ENCODE measurements around the gene SEL1L3.

The SEL1L3 gene

DNA sequence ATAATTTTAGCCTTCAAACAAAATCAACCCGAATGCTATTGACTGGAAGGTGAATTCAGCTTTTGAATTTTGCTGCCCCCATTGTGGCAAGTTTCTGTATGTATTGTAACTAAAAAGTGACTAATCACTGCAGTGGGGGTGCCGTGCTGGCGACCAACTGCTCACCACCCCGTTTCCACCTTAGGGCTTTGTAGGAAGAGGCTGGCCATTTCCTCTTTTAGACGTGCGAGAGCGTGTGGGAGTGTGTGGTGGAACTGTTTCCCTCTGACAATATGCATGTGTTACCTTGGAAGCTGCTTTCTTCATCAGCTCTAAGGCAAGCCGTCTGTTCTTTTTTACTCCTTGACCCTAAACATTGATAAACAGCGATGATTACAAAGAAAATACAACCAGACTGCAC, 78.8 kb downstream of the SEL1L3 start:
- Histone ChIP-seq H3K9me3 (ENCODE audit: insufficient read depth, low read length) (no peaks in the 10 kb centered on the region), H3K4me3 (ENCODE audit: low read length) (no peak overlapping the region), H3K9ac (ENCODE audit: low read length) (no peak overlapping the region), H3K36me3 (replicated peaks; ENCODE audit: low read depth, low read length) (peaks cover 77% of the 10 kb centered on the region), H3K79me2 (ENCODE audit: low read length) (no peaks in the 10 kb centered on the region), H4K20me1 (ENCODE audit: insufficient read depth, low read length) (no peaks in the 10 kb centered on the region), H3K27me3 (ENCODE audit: low read depth, low read length) (no peaks in the 10 kb centered on the region), H3K4me1 (ENCODE audit: low read length) (no peaks in the 10 kb centered on the region), H3K4me2 (ENCODE audit: low read length) (no peak overlapping the region), H2AFZ (ENCODE audit: low read depth, low read length) (no peak overlapping the region), H3K27ac (ENCODE audit: low read length) (no peak overlapping the region)
- no peak for TF ChIP-seq EZH2phosphoT487 (IDR thresholded peaks at IDR 0.05; ENCODE audit: low read depth)
- TF ChIP-seq, protein P1, sequence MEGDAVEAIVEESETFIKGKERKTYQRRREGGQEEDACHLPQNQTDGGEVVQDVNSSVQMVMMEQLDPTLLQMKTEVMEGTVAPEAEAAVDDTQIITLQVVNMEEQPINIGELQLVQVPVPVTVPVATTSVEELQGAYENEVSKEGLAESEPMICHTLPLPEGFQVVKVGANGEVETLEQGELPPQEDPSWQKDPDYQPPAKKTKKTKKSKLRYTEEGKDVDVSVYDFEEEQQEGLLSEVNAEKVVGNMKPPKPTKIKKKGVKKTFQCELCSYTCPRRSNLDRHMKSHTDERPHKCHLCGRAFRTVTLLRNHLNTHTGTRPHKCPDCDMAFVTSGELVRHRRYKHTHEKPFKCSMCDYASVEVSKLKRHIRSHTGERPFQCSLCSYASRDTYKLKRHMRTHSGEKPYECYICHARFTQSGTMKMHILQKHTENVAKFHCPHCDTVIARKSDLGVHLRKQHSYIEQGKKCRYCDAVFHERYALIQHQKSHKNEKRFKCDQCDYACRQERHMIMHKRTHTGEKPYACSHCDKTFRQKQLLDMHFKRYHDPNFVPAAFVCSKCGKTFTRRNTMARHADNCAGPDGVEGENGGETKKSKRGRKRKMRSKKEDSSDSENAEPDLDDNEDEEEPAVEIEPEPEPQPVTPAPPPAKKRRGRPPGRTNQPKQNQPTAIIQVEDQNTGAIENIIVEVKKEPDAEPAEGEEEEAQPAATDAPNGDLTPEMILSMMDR (IDR thresholded peaks at IDR 0.05; ENCODE audit: low read depth, low read length) = no peak

DNA sequence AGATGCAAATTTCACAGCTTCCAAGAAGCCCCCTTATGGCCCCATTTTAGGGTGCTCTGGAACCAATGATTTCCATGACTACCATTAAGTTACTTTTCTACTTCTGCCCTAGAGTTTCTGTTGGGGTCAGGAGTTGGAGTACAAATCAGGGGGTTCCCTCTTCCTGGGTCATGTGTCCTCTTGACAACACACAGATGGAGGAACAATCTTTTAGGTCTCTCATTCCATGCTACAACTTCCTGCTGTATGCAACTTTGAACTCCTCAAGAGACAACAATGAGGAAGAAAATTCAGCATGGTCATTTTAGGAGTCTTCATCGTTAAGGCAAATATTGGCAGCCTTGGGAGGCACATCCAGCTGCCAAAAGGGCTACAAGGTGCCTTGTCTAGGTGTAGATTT, 79.7 kb downstream of the SEL1L3 start:
- Histone ChIP-seq H3K4me1 (ENCODE audit: low read length) (no peaks in the 10 kb centered on the region), H3K79me2 (ENCODE audit: low read length) (no peaks in the 10 kb centered on the region), H3K36me3 (replicated peaks; ENCODE audit: low read depth, low read length) (peaks cover 75% of the 10 kb centered on the region), H3K27ac (ENCODE audit: low read length) (no peak overlapping the region), H3K4me2 (ENCODE audit: low read length) (no peak overlapping the region), H3K9ac (ENCODE audit: low read length) (no peak overlapping the region), H3K27me3 (ENCODE audit: low read depth, low read length) (no peaks in the 10 kb centered on the region), H3K9me3 (ENCODE audit: insufficient read depth, low read length) (no peaks in the 10 kb centered on the region), H2AFZ (ENCODE audit: low read depth, low read length) (no peak overlapping the region), H4K20me1 (ENCODE audit: insufficient read depth, low read length) (no peaks in the 10 kb centered on the region), H3K4me3 (ENCODE audit: low read length) (no peak overlapping the region)
- TF ChIP-seq, protein P1 (IDR thresholded peaks at IDR 0.05; ENCODE audit: low read depth, low read length) = no peak
- no peak for TF ChIP-seq EZH2phosphoT487 (IDR thresholded peaks at IDR 0.05; ENCODE audit: low read depth)

DNA sequence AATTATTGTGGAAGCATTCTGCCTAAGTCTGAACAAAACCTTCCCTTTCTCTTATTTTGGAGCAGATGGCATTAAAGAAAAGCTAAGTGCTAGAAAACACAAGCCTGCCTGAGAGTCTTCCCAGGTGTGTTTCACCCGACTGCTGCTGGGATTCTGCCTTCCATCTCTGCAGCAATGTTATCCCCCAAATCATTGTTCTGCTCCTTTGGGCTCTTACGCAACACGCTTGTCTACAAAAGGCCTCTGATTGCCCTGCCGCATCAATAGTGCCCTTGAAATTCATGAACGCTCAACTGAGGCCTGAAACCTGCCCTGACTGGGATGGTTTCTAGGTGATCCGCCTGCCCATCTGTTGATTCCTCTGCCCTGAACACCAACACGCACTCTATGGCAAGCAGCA, 80.3 kb downstream of the SEL1L3 start:
- no peak for TF ChIP-seq EZH2phosphoT487 (IDR thresholded peaks at IDR 0.05; ENCODE audit: low read depth)
- TF ChIP-seq, protein P1 (IDR thresholded peaks at IDR 0.05; ENCODE audit: low read depth, low read length) = no peak

DNA sequence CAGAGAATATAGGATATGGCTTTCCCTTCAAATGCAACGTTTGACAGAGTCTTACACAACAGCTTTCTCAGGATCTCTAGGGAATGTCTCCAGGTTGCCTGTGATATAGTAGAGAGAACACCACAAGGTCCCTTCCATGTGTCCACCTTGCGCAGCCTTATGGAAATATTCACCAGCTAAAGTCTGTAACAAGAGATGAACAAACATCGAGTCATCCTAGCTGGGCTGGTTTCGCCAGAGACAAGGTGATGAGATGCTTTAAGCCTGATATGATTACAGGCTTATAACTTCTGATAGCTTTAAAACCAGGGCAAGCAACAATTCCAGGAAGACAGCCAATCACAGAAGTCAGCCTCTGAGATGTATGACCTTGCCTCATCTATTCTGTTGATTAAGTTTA, 83.8 kb downstream of the SEL1L3 start:
- Histone ChIP-seq H3K9me3 (ENCODE audit: insufficient read depth, low read length) (no peaks in the 10 kb centered on the region), H3K79me2 (ENCODE audit: low read length) (no peaks in the 10 kb centered on the region), H3K4me2 (ENCODE audit: low read length) (no peak overlapping the region), H3K9ac (ENCODE audit: low read length) (no peak overlapping the region), H3K4me1 (ENCODE audit: low read length) (peaks cover 6% of the 10 kb centered on the region), H3K27me3 (ENCODE audit: low read depth, low read length) (no peaks in the 10 kb centered on the region), H2AFZ (ENCODE audit: low read depth, low read length) (no peak overlapping the region), H3K27ac (ENCODE audit: low read length) (no peak overlapping the region), H3K36me3 (replicated peaks; ENCODE audit: low read depth, low read length) (peaks cover 75% of the 10 kb centered on the region), H3K4me3 (ENCODE audit: low read length) (no peak overlapping the region), H4K20me1 (ENCODE audit: insufficient read depth, low read length) (no peaks in the 10 kb centered on the region)
- TF ChIP-seq, protein P1 (IDR thresholded peaks at IDR 0.05; ENCODE audit: low read depth, low read length) = no peak
- no peak for TF ChIP-seq EZH2phosphoT487 (IDR thresholded peaks at IDR 0.05; ENCODE audit: low read depth)

More for the DNA sequence above, 80.3 kb downstream of the SEL1L3 start:
- Histone ChIP-seq H3K36me3 (replicated peaks; ENCODE audit: low read depth, low read length) (peaks cover 75% of the 10 kb centered on the region), H2AFZ (ENCODE audit: low read depth, low read length) (no peak overlapping the region), H3K4me1 (ENCODE audit: low read length) (no peaks in the 10 kb centered on the region), H3K79me2 (ENCODE audit: low read length) (no peaks in the 10 kb centered on the region), H3K4me2 (ENCODE audit: low read length) (no peak overlapping the region), H3K27ac (ENCODE audit: low read length) (no peak overlapping the region), H4K20me1 (ENCODE audit: insufficient read depth, low read length) (no peaks in the 10 kb centered on the region), H3K27me3 (ENCODE audit: low read depth, low read length) (no peaks in the 10 kb centered on the region), H3K9me3 (ENCODE audit: insufficient read depth, low read length) (no peaks in the 10 kb centered on the region), H3K9ac (ENCODE audit: low read length) (no peak overlapping the region), H3K4me3 (ENCODE audit: low read length) (no peak overlapping the region)
